ENCODE results near the gene MYCBP. TPM values are rescaled to one million over a fixed set of nuclear protein-coding genes. Genes with fewer than 3 reads are reported as not detected.
A peak's percentile ranks its signal among the peaks of the same experiment; 100 is the strongest.
"Not testable (repeated sequence)": the region's sequence is repeated elsewhere in the genome, so short reads cannot be mapped to it uniquely, and the experiment has no call there.

The MYCBP gene
- 21.8 TPM for total RNA-seq

- peak; percentile 99 for ATAC-seq
These were observed at the start of gene MYCBP for GRCh38 chr1:38873027-38873969. Gene MYCBP (minus strand): TSS chr1:38873348. CDS start chr1:38873305, 43 bp downstream.

- ATAC-seq: no peak
These were observed 46.0 kb upstream of the MYCBP start for GRCh38 chr1:38919130-38919529.

GRCh38 chr1:38918568-38918967 is 45.4 kb upstream of the MYCBP start:
- ATAC-seq: no peak

GRCh38 chr1:38917772-38918171 is 44.6 kb upstream of the MYCBP start:
- ATAC-seq: no peak

- ATAC-seq: no peak
These were observed 44.2 kb upstream of the MYCBP start for GRCh38 chr1:38917337-38917736.

GRCh38 chr1:38915352-38915948 is 42.3 kb upstream of the MYCBP start:
- no peak for ATAC-seq

- not testable (repeated sequence) for ATAC-seq
These were observed 41.8 kb upstream of the MYCBP start for GRCh38 chr1:38914908-38915307.

GRCh38 chr1:38908821-38909220 is 35.7 kb upstream of the MYCBP start:
- ATAC-seq: no peak

- no peak for ATAC-seq
These were observed 32.8 kb upstream of the MYCBP start for GRCh38 chr1:38905985-38906384.

- ATAC-seq: no peak
These were observed 26.4 kb upstream of the MYCBP start for GRCh38 chr1:38899560-38899959.

- peak; percentile 65 for ATAC-seq
These were observed 25.6 kb upstream of the MYCBP start for GRCh38 chr1:38898653-38899230.

GRCh38 chr1:38896169-38896568 is 23.0 kb upstream of the MYCBP start:
- ATAC-seq: no peak

GRCh38 chr1:38892976-38893375 is 19.8 kb upstream of the MYCBP start:
- ATAC-seq: no peak

GRCh38 chr1:38891753-38892152 is 18.6 kb upstream of the MYCBP start:
- ATAC-seq: no peak

GRCh38 chr1:38889589-38889988 is 16.4 kb upstream of the MYCBP start:
- ATAC-seq: no peak

- no peak for ATAC-seq
These were observed 15.5 kb upstream of the MYCBP start for GRCh38 chr1:38888423-38889333.

GRCh38 chr1:38885092-38885491 is 11.9 kb upstream of the MYCBP start:
- no peak for ATAC-seq

GRCh38 chr1:38881487-38881886 is 8.3 kb upstream of the MYCBP start, which contains the start of gene GJA9:
Gene GJA9 (minus strand): TSS chr1:38881587. CDS start chr1:38876098, 5,489 bp downstream.
- no peak for ATAC-seq

GRCh38 chr1:38875811-38876210 is 2.7 kb upstream of the MYCBP start:
- no peak for ATAC-seq

GRCh38 chr1:38872401-38873026 is 634 bp downstream of the MYCBP start:
- ATAC-seq: peak; percentile 41

GRCh38 chr1:38870996-38871395 is 2.2 kb downstream of the MYCBP start:
- ATAC-seq: no peak

GRCh38 chr1:38867208-38867607 is 5.9 kb downstream of the MYCBP start:
- ATAC-seq: no peak
